Osteoblast (primary cell): ENCODE results near the gene FAM53A. TPM values are rescaled to one million over a fixed set of nuclear protein-coding genes. Genes with fewer than 3 reads are reported as not detected.

Experiments
- DNase-seq: peaks from one replicate; pipeline ENCODE4 v3.0.0; 2011; ENCODE audit warnings: low spot score, mixed read lengths; ENCODE audit not compliant: insufficient read length; ENCODE audit errors: missing footprints
- H2AFZ ChIP-seq: 2 replicates; pipeline ENCODE4 v1.6.0; 2011; ENCODE audit warnings: mild to moderate bottlenecking, low read length
- H3K27ac ChIP-seq: 2 replicates; pipeline ENCODE4 v1.5.1; 2011; ENCODE audit warnings: mild to moderate bottlenecking, low read depth, low read length, moderate library complexity
- H3K27me3 ChIP-seq: 2 replicates; pipeline ENCODE4 v1.6.0; 2012; ENCODE audit warnings: mild to moderate bottlenecking, control low read depth, inconsistent platforms, low read length, moderate library complexity; ENCODE audit not compliant: insufficient read depth
- H3K36me3 ChIP-seq: 2 replicates; pipeline ENCODE4 v1.5.1; 2011; ENCODE audit warnings: mild to moderate bottlenecking, low read length, control low read depth, moderate library complexity; ENCODE audit not compliant: insufficient read depth
- H3K4me1 ChIP-seq: 2 replicates; pipeline ENCODE4 v1.5.1; 2011; ENCODE audit warnings: mild to moderate bottlenecking, low read length, control low read depth, moderate library complexity; ENCODE audit not compliant: insufficient read depth
- H3K4me2 ChIP-seq: 2 replicates; pipeline ENCODE4 v1.6.0; 2011; ENCODE audit warnings: mild to moderate bottlenecking, low read length; ENCODE audit not compliant: insufficient read depth
- H3K4me3 ChIP-seq: fragments of 200-600 bp; sonication (generic); 3 replicates; pipeline ENCODE4 v1.5.1; 2012; ENCODE audit warnings: mild to moderate bottlenecking, low read length, inconsistent platforms; ENCODE audit not compliant: insufficient read depth
- H3K79me2 ChIP-seq: 2 replicates; pipeline ENCODE4 v1.6.0; 2012; ENCODE audit warnings: mild to moderate bottlenecking, low read length, control low read depth, inconsistent platforms; ENCODE audit not compliant: insufficient read depth
- H3K9me3 ChIP-seq: 2 replicates; pipeline ENCODE4 v1.5.1; 2011; ENCODE audit warnings: low read depth, low read length, control low read depth
- H4K20me1 ChIP-seq: 2 replicates; pipeline ENCODE4 v1.6.0; 2012; ENCODE audit warnings: mild to moderate bottlenecking, low read length, control low read depth; ENCODE audit not compliant: insufficient read depth
- CTCF ChIP-seq: IDR thresholded peaks from 2 replicates; pipeline ENCODE4 v1.5.1; 2011; ENCODE audit warnings: mild to moderate bottlenecking, low read depth, low read length, moderate library complexity; ENCODE audit errors: extremely low read depth
- total RNA-seq: library from RNA; depleted of rRNA; stranded (reverse); fragments of >200 nt; gene quantifications from 2 replicates; pipeline ENCODE4 v1.2.3, GENCODE V29; 2012

Gene FAM53A
- total RNA-seq, 1 donor = 4.3 TPM

DNA sequence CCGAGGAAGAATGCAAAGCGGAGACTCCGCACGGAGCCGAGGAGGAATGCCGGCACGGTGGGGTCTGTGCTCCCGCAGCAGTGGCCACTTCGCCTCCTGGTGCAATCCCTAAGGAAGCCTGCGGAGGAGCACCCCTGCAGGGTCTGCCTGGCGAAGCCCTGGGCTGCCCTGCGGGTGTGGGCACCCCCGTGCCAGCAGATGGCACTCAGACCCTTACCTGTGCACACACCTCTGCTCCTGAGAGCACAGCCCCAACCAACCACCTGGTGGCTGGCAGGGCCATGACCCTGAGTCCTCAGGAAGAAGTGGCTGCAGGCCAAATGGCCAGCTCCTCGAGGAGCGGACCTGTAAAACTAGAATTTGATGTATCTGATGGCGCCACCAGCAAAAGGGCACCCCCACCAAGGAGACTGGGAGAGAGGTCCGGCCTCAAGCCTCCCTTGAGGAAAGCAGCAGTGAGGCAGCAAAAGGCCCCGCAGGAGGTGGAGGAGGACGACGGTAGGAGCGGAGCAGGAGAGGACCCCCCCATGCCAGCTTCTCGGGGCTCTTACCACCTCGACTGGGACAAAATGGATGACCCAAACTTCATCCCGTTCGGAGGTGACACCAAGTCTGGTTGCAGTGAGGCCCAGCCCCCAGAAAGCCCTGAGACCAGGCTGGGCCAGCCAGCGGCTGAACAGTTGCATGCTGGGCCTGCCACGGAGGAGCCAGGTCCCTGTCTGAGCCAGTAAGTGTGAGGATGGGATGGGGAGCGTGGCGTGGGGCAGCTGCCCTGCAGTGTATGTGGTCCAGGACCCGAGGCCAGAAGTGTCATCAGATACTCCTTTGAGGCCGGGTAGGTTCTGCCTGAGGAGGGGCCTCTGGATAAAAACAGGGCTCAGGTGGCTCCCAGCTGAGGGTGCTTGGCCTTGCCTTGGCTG lies 44.2 kb upstream of the FAM53A start:
- Histone ChIP-seq H3K4me3 (no peak overlapping the region), H3K4me2 (no peak overlapping the region), H3K79me2 (peaks cover 84% of the 10 kb centered on the region), H3K27ac (no peak overlapping the region), H2AFZ (no peak overlapping the region), H4K20me1 (peaks cover 13% of the 10 kb centered on the region), H3K27me3 (no peaks in the 10 kb centered on the region), H3K9me3 (no peaks in the 10 kb centered on the region), H3K36me3 (peaks cover 50% of the 10 kb centered on the region), H3K4me1 (peaks cover 18% of the 10 kb centered on the region)
- TF ChIP-seq CTCF = no peak
- peak; percentile 74 for DNase-seq

- Histone ChIP-seq H3K79me2 (peaks cover 84% of the 10 kb centered on the region), H3K27me3 (no peaks in the 10 kb centered on the region), H3K4me3 (peak overlapping the region; percentile 42), H3K4me2 (peak overlapping the region; percentile 66), H3K27ac (peak overlapping the region; percentile 61), H2AFZ (peak overlapping the region; percentile 80), H3K9me3 (no peaks in the 10 kb centered on the region), H3K4me1 (peaks cover 27% of the 10 kb centered on the region), H3K36me3 (peaks cover 47% of the 10 kb centered on the region), H4K20me1 (peaks cover 17% of the 10 kb centered on the region)
- no peak for TF ChIP-seq CTCF
- peak; percentile 97 for DNase-seq
Measured at GRCh38 chr4:1727117-1728031, 43.3 kb upstream of the FAM53A start.

DNA sequence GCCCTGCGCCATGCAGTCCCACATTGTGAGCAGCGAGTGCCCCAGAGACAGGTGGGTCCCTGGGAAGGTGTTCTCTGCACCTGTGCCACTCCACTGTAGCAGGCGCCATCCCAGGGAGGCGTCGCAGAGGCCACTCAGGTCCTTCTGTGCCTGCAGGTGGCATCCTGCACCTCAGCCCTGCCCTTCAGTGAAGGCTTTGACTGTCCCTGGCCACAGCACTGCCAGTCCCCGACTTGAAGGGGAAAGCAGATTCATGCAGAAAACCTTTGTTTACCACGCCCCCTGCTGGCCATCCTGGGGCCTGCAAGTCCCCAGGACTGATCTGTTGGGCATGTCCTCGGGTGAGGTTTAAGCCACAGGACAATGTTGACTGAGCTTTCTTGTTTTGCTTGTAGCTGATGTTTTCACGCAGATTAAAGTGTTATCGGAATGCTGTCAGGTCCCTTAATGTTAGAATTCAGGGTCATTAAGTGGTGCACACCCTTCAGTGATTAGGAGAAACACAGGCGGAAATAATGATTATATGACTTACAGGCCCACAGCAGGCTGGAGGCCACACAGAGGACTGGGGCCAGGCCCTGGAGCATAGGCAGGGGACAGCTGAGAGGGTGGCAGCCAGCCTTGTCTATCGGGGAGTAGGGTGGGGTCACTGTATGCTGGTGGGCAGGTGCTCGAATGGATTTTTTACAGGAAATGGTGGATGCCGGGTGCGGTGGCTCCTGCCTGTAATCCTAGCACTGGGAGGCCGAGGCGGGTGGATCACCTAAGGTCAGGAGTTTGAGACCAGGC lies 42.2 kb upstream of the FAM53A start:
- H3K27ac ChIP-seq = peak overlapping the region; percentile 36
- peak overlapping the region; percentile 77 for H2AFZ ChIP-seq
- H3K9me3 ChIP-seq = no peaks in the 10 kb centered on the region
- peaks cover 88% of the 10 kb centered on the region for H3K79me2 ChIP-seq
- peaks cover 34% of the 10 kb centered on the region for H3K4me1 ChIP-seq
- H3K4me3 ChIP-seq = no peak overlapping the region
- TF ChIP-seq CTCF = peak; percentile 99
- H3K36me3 ChIP-seq = peaks cover 38% of the 10 kb centered on the region
- H4K20me1 ChIP-seq = peaks cover 17% of the 10 kb centered on the region
- H3K4me2 ChIP-seq = no peak overlapping the region
- peak; percentile 98 for DNase-seq
- no peaks in the 10 kb centered on the region for H3K27me3 ChIP-seq
